ENCODE data around the gene PC. TPM values are rescaled to one million over a fixed set of nuclear protein-coding genes. Genes with fewer than 3 reads are reported as not detected.

The PC gene
- polyA plus RNA-seq, 3 donors, result 4.6 to 7.1 (median 6.0) TPM

DNA sequence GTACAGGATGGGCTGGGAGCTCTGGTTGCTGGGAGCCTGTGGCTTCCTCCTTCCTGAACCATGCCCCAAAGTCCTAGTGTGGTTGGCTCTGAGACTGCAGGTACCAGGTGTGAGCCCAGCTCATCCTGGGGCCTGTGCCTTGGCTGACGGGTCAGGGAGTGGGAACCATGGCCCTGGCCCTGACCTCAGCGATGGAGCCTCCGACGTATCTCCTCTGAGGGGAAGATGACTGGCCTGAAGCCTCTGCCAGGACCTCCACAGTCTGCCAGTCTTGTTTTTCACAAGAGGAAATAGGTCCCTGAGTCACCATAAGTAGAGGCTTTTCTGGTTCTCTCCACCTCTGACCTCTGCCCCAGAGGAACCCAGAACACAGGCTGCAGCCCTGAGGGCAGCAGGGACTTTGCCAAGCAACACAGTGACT, 111.5 kb downstream of the PC start:
- no peaks in the 10 kb centered on the region for H3K27me3 ChIP-seq (ENCODE audit: control insufficient read depth in 2 of 2, insufficient read depth in 2 of 2, low read length in 2 of 2)
- no peak overlapping the region for H3K4me3 ChIP-seq (replicated peaks in 1 of 3; ENCODE audit: low read depth in 2 of 3, low read length in 3 of 3)
- intact Hi-C loops (cut with micrococcal nuclease), result loop anchor here (10.0 kb wide), 2 partner anchors 432 to 548 kb away; partner anchors contain the start of gene RAD9A (in 1 of the 2)
- H3K79me2 ChIP-seq (ENCODE audit: insufficient read depth, low read length), result peaks cover 39% of the 10 kb centered on the region
- Mint-ChIP-seq H3K36me3 (peaks cover 21 to 40% of the 10 kb centered on the region in 2 donors), H3K9me3 (no peaks in the 10 kb centered on the region), H3K4me1 (peaks cover 26% of the 10 kb centered on the region), H3K27me3 (ENCODE audit: low read depth in 3 of 3) (no peaks in the 10 kb centered on the region), H3K27ac (peak overlapping the region in 2 of 7 donors; percentile 6 to 75), H3K4me3 (no peak overlapping the region)
- peaks cover 11% of the 10 kb centered on the region for H4K20me1 ChIP-seq (ENCODE audit: insufficient read depth, low read length)
- H3K36me3 ChIP-seq (replicated peaks in 1 of 2; ENCODE audit: control insufficient read depth in 1 of 2, insufficient read depth in 2 of 2, low read length in 2 of 2), result peaks cover 37 to 42% of the 10 kb centered on the region in 2 donors
- no peaks in the 10 kb centered on the region for H3K9me3 ChIP-seq (replicated peaks in 1 of 2; ENCODE audit: control insufficient read depth in 1 of 2, insufficient read depth in 1 of 2, low read length in 2 of 2)
- H3K4me2 ChIP-seq (replicated peaks; ENCODE audit: extremely low read depth, low read length, poor library complexity, severe bottlenecking), result no peak overlapping the region
- no peak overlapping the region for H3K9ac ChIP-seq (ENCODE audit: insufficient read depth, low read length, poor library complexity, severe bottlenecking)
- no peak overlapping the region for H2AFZ ChIP-seq (ENCODE audit: insufficient read depth, low read depth, low read length, poor library complexity, severe bottlenecking)
- no peak overlapping the region for H3K27ac ChIP-seq (ENCODE audit: low read depth in 1 of 2, low read length in 2 of 2)
- whole genome bisulfite sequencing (ENCODE audit: insufficient coverage), result 87% methylated on average over 4 of the region's 4 CpGs
- TF ChIP-seq, protein P1, sequence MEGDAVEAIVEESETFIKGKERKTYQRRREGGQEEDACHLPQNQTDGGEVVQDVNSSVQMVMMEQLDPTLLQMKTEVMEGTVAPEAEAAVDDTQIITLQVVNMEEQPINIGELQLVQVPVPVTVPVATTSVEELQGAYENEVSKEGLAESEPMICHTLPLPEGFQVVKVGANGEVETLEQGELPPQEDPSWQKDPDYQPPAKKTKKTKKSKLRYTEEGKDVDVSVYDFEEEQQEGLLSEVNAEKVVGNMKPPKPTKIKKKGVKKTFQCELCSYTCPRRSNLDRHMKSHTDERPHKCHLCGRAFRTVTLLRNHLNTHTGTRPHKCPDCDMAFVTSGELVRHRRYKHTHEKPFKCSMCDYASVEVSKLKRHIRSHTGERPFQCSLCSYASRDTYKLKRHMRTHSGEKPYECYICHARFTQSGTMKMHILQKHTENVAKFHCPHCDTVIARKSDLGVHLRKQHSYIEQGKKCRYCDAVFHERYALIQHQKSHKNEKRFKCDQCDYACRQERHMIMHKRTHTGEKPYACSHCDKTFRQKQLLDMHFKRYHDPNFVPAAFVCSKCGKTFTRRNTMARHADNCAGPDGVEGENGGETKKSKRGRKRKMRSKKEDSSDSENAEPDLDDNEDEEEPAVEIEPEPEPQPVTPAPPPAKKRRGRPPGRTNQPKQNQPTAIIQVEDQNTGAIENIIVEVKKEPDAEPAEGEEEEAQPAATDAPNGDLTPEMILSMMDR (IDR thresholded peaks at IDR 0.05), result no peak
- no peak for DNase-seq
- peaks cover 21 to 27% of the 10 kb centered on the region in 2 donors for H3K4me1 ChIP-seq (ENCODE audit: control insufficient read depth in 1 of 2, insufficient read depth in 2 of 2, low read length in 2 of 2)

DNA sequence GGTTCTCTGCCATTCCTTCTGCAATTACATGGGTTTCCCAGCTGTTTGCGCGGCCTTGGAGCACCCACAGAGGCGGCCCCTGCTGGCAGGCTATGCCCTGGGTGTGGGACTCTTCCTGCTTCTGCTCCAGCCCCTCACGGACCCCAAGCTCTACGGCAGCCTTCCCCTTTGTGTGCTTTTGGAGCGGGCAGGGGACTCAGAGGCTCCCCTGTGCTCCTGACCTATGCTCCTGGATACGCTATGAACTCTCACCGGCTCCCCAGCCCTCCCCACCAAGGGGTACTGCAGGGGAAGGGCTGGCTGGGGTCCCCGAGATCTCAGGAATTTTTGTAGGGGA, 112.3 kb downstream of the PC start:
- DNase-seq, result no peak
- no peak overlapping the region for H3K27ac Mint-ChIP-seq
- H3K27ac ChIP-seq (ENCODE audit: low read depth in 1 of 2, low read length in 2 of 2), result no peak overlapping the region
- peaks cover 21 to 40% of the 10 kb centered on the region in 2 donors for H3K36me3 Mint-ChIP-seq
- no peak overlapping the region for H3K4me2 ChIP-seq (replicated peaks; ENCODE audit: extremely low read depth, low read length, poor library complexity, severe bottlenecking)
- H2AFZ ChIP-seq (ENCODE audit: insufficient read depth, low read depth, low read length, poor library complexity, severe bottlenecking), result no peak overlapping the region
- H3K9me3 Mint-ChIP-seq, result no peaks in the 10 kb centered on the region
- no peak overlapping the region for H3K4me3 Mint-ChIP-seq
- peaks cover 37 to 42% of the 10 kb centered on the region in 2 donors for H3K36me3 ChIP-seq (replicated peaks in 1 of 2; ENCODE audit: control insufficient read depth in 1 of 2, insufficient read depth in 2 of 2, low read length in 2 of 2)
- H3K27me3 ChIP-seq (ENCODE audit: control insufficient read depth in 2 of 2, insufficient read depth in 2 of 2, low read length in 2 of 2), result no peaks in the 10 kb centered on the region
- H3K4me1 ChIP-seq (ENCODE audit: control insufficient read depth in 1 of 2, insufficient read depth in 2 of 2, low read length in 2 of 2), result peaks cover 23 to 30% of the 10 kb centered on the region in 2 donors
- TF ChIP-seq, protein P1 (IDR thresholded peaks at IDR 0.05), result no peak
- no peaks in the 10 kb centered on the region for H3K27me3 Mint-ChIP-seq (ENCODE audit: low read depth in 3 of 3)
- no peak overlapping the region for H3K9ac ChIP-seq (ENCODE audit: insufficient read depth, low read length, poor library complexity, severe bottlenecking)
- peaks cover 28% of the 10 kb centered on the region for H3K4me1 Mint-ChIP-seq
- H3K9me3 ChIP-seq (replicated peaks in 1 of 2; ENCODE audit: control insufficient read depth in 1 of 2, insufficient read depth in 1 of 2, low read length in 2 of 2), result no peaks in the 10 kb centered on the region
- peaks cover 16% of the 10 kb centered on the region for H4K20me1 ChIP-seq (ENCODE audit: insufficient read depth, low read length)
- peaks cover 47% of the 10 kb centered on the region for H3K79me2 ChIP-seq (ENCODE audit: insufficient read depth, low read length)
- intact Hi-C loops (cut with micrococcal nuclease), result loop anchor here (10.0 kb wide), 2 partner anchors 431 to 549 kb away; partner anchors contain the start of gene RAD9A (in 1 of the 2)
- 96% methylated on average over 3 of the region's 9 CpGs for WGBS (ENCODE audit: insufficient coverage)
- no peak overlapping the region for H3K4me3 ChIP-seq (replicated peaks in 1 of 3; ENCODE audit: low read depth in 2 of 3, low read length in 3 of 3)
